ENCODE data around the gene BRD2. TPM values are rescaled to one million over a fixed set of nuclear protein-coding genes. Genes with fewer than 3 reads are reported as not detected.

BRD2 gene
- total RNA-seq, 1 experiment from 2014 or later, result 157 TPM

- peaks cover 58% of the 10 kb centered on the region for H3K27me3 ChIP-seq (ENCODE audit: insufficient read depth, low read depth)
- no peak overlapping the region for H3K4me3 ChIP-seq
- H4K20me1 ChIP-seq (ENCODE audit: insufficient read depth), result no peaks in the 10 kb centered on the region
- BruUV-seq (replicated peaks), result no TSS peak
- DNase-seq, result no peak
- no peaks in the 10 kb centered on the region for H3K9me3 ChIP-seq (ENCODE audit: insufficient read depth, low read depth)
- no peaks in the 10 kb centered on the region for H3K36me3 ChIP-seq (ENCODE audit: low read depth)
- H3K79me2 ChIP-seq (ENCODE audit: low read depth), result no peaks in the 10 kb centered on the region
- no peak overlapping the region for H3K4me2 ChIP-seq
- no peak overlapping the region for H2AFZ ChIP-seq
- H3F3A ChIP-seq (ENCODE audit: insufficient read depth, low read depth), result no peaks in the 10 kb centered on the region
- TF ChIP-seq, protein P1, sequence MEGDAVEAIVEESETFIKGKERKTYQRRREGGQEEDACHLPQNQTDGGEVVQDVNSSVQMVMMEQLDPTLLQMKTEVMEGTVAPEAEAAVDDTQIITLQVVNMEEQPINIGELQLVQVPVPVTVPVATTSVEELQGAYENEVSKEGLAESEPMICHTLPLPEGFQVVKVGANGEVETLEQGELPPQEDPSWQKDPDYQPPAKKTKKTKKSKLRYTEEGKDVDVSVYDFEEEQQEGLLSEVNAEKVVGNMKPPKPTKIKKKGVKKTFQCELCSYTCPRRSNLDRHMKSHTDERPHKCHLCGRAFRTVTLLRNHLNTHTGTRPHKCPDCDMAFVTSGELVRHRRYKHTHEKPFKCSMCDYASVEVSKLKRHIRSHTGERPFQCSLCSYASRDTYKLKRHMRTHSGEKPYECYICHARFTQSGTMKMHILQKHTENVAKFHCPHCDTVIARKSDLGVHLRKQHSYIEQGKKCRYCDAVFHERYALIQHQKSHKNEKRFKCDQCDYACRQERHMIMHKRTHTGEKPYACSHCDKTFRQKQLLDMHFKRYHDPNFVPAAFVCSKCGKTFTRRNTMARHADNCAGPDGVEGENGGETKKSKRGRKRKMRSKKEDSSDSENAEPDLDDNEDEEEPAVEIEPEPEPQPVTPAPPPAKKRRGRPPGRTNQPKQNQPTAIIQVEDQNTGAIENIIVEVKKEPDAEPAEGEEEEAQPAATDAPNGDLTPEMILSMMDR (conservative IDR thresholded peaks at IDR 0.05), result no peak
- no peak for TF ChIP-seq EZH2 (IDR thresholded peaks at IDR 0.05; ENCODE audit: low read depth)
- H3K9me2 ChIP-seq (ENCODE audit: insufficient read depth), result no peaks in the 10 kb centered on the region
- H3K4me1 ChIP-seq (replicated peaks; ENCODE audit: insufficient read depth), result no peaks in the 10 kb centered on the region
- no peak overlapping the region for H3K27ac ChIP-seq
- ChIA-PET POLR2A (ENCODE audit: unreplicated experiment) (no interaction called here), CTCF (no interaction called here)
- intact Hi-C loops (cut with micrococcal nuclease; ENCODE audit: unreplicated experiment), result no loop called here
Observed at GRCh38 chr6:33023536-33023935, 55.1 kb downstream of the BRD2 start.

- H3K4me3 ChIP-seq, result no peak overlapping the region
- TF ChIP-seq, protein P1 (conservative IDR thresholded peaks at IDR 0.05), result no peak
- TF ChIP-seq EZH2 (IDR thresholded peaks at IDR 0.05; ENCODE audit: low read depth), result no peak
- H3K27ac ChIP-seq, result no peak overlapping the region
- H2AFZ ChIP-seq, result no peak overlapping the region
- no peaks in the 10 kb centered on the region for H3K4me1 ChIP-seq (replicated peaks; ENCODE audit: insufficient read depth)
- no peaks in the 10 kb centered on the region for H4K20me1 ChIP-seq (ENCODE audit: insufficient read depth)
- no peaks in the 10 kb centered on the region for H3K9me3 ChIP-seq (ENCODE audit: insufficient read depth, low read depth)
- CTCF ChIA-PET, result no interaction called here
- no peaks in the 10 kb centered on the region for H3K79me2 ChIP-seq (ENCODE audit: low read depth)
- peaks cover 57% of the 10 kb centered on the region for H3K27me3 ChIP-seq (ENCODE audit: insufficient read depth, low read depth)
- no peaks in the 10 kb centered on the region for H3K9me2 ChIP-seq (ENCODE audit: insufficient read depth)
- POLR2A ChIA-PET (ENCODE audit: unreplicated experiment), result no interaction called here
- H3K36me3 ChIP-seq (ENCODE audit: low read depth), result no peaks in the 10 kb centered on the region
- no peak for DNase-seq
- intact Hi-C loops (cut with micrococcal nuclease; ENCODE audit: unreplicated experiment), result no loop called here
- no peaks in the 10 kb centered on the region for H3F3A ChIP-seq (ENCODE audit: insufficient read depth, low read depth)
- BruUV-seq (replicated peaks), result no TSS peak
- no peak overlapping the region for H3K4me2 ChIP-seq
Observed at GRCh38 chr6:33024521-33024920, 56.1 kb downstream of the BRD2 start.

GRCh38 chr6:33028220-33028849 lies 59.9 kb downstream of the BRD2 start:
- no peak for DNase-seq
- Histone ChIP-seq H3K27ac (no peak overlapping the region), H3K36me3 (ENCODE audit: low read depth) (no peaks in the 10 kb centered on the region), H3K4me3 (no peak overlapping the region), H3K9me2 (ENCODE audit: insufficient read depth) (no peaks in the 10 kb centered on the region), H3F3A (ENCODE audit: insufficient read depth, low read depth) (no peaks in the 10 kb centered on the region), H4K20me1 (ENCODE audit: insufficient read depth) (no peaks in the 10 kb centered on the region), H3K27me3 (ENCODE audit: insufficient read depth, low read depth) (peaks cover 47% of the 10 kb centered on the region), H3K4me2 (no peak overlapping the region), H3K4me1 (replicated peaks; ENCODE audit: insufficient read depth) (no peaks in the 10 kb centered on the region), H3K9me3 (ENCODE audit: insufficient read depth, low read depth) (no peaks in the 10 kb centered on the region; the same call in 1 of the 2 replicates), H2AFZ (no peak overlapping the region), H3K79me2 (ENCODE audit: low read depth) (no peaks in the 10 kb centered on the region)
- ChIA-PET POLR2A (ENCODE audit: unreplicated experiment) (no interaction called here), CTCF (no interaction called here)
- intact Hi-C loops (cut with micrococcal nuclease; ENCODE audit: unreplicated experiment), result no loop called here
- no TSS peak for BruUV-seq (replicated peaks)
- TF ChIP-seq EZH2 (IDR thresholded peaks at IDR 0.05; ENCODE audit: low read depth), result no peak
- TF ChIP-seq, protein P1 (conservative IDR thresholded peaks at IDR 0.05), result no peak

Measured in PC-9 (cell line).